ENCODE results near the gene ANKRD13A.
"Not testable (repeated sequence)": the region's sequence is repeated elsewhere in the genome, so short reads cannot be mapped to it uniquely, and the experiment has no call there.

The ANKRD13A gene

GRCh38 chr12:110005319-110005973, 6.2 kb downstream of the ANKRD13A start:
- peak; percentile 48 for FAIRE-seq
- DNase-seq (ENCODE audit: insufficient read length, low spot score) = no peak

DNA sequence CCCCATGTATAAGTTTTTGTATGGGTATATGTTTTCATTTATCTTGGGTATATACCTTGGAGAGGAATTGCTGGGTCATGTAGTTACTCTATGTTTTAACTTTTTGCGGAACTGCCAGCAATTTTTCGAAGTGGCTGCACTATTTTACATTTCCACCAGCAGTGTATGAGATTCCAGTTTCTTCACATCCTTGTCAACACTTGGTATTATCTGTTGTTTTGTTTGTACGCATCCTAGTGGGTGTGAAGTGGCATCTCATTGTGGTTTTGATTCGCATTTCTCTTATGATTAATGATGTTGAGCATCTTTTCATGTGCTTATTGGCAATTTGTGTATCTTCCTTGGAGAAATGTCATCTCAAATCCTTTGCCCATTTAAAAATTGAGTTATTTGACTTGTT, 6.9 kb downstream of the ANKRD13A start:
- no peak for FAIRE-seq
- no peak for DNase-seq (ENCODE audit: insufficient read length, low spot score)

- DNase-seq (ENCODE audit: insufficient read length, low spot score) (no peak), FAIRE-seq (peak; percentile 4)
These were observed 8.7 kb downstream of the ANKRD13A start for GRCh38 chr12:110007881-110008280.

GRCh38 chr12:110008681-110009398, 9.6 kb downstream of the ANKRD13A start:
- DNase-seq (ENCODE audit: insufficient read length, low spot score); FAIRE-seq: not testable (repeated sequence)

DNA sequence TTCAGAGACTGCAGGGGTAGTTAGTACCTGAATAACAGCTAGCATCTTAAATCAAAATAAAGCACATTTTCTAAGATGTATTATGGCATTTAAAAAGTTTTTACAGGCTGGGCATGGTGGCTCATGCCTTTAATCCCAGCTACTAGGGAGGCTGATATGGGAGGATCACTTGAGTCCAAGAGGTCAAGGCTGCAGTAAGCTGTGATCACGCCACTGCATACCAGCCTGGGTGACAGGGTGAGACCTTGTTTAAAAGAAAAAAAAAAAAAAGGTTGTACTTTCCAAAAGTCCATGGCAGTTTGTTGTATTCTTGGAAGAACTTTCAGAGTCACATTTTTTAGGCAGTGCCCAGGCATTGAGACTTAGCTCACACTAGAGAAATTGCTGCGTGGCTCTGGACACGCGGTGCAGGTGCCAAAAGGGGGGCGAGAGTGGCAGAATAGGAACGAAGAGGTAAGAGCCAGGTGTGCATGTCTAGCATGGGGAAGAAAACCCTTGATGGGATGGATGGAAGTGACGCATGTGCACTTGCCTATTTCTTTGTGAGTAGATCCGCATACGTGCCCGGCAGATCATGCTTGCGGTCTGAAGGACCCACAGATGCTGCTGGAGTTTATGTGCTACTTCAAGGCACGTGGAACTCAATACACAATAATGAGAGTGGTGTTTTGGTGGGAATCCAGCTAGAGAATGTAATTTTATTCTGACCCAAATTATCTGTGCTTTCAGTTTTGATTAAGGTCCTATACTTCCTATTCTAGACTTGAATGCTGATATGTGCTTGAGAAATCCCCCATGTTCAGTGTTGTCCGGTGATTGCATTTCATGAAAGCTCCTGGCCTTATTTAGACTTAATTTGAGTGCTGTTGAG, 11.9 kb downstream of the ANKRD13A start:
- peak; percentile 89 for FAIRE-seq
- no peak for DNase-seq (ENCODE audit: insufficient read length, low spot score)

DNA sequence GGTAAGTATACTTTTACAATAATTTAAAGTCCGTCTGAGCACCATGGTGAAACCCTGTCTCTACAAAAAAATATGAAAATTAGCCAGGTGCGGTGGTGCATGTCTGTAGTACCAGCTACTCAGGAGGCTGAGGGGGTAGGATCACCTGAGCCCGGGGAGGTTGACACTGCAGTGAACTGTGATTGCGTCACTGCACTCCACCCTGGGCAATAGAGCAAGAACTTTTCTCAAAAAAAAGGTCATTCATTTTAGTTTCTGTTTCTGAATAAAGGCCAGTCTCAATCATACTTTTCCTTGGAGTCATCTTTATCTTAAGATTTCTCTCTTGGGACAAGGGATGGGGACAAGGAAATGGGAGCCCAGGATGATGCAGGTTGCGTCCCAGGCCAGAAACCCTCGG, 12.9 kb downstream of the ANKRD13A start:
- DNase-seq (ENCODE audit: insufficient read length, low spot score) = no peak
- FAIRE-seq = peak; percentile 57

DNA sequence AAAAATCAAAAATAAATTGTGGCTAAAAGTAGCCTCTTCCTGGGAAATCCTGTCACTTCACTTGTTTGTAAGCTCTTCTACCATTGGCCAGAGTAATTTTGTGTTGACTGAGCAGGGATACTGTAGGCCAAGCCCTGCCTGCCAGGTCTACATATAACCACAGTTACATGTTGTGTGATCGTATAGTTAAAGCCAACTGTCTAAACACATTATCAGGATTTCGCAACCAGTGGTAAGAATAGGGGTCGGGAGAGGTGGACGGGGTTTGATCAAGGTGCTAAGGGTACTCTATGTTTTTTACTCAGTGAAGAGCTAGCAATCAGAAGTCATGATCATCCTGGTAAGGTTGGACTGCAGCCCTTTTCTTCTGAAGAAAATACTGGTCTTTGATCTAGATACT, 13.4 kb downstream of the ANKRD13A start:
- DNase-seq (ENCODE audit: insufficient read length, low spot score) (no peak), FAIRE-seq (peak; percentile 44)

- DNase-seq (ENCODE audit: insufficient read length, low spot score) = no peak
- FAIRE-seq = peak; percentile 76
These were observed 15.9 kb downstream of the ANKRD13A start for GRCh38 chr12:110015132-110015531.

DNA sequence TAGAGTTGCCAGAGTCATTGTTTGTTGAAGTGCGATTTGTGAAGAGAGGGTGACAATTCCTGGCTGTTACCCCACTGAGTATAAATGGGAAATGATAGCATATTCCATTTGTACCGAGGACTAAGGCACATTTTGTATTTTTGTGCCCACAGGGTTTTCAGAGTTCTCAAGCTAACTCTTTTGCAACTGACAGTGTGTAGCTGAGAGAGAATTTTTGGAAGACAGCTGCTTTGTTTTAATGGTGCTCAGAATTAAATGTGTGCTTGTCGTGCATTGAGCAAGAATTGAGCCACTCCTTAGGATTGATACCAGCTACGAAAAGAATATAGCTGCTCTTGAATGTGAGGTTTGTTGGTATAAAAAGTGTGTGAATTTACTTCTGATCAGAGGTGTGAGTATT, 21.7 kb downstream of the ANKRD13A start:
- FAIRE-seq = no peak
- no peak for DNase-seq (ENCODE audit: insufficient read length, low spot score)

DNA sequence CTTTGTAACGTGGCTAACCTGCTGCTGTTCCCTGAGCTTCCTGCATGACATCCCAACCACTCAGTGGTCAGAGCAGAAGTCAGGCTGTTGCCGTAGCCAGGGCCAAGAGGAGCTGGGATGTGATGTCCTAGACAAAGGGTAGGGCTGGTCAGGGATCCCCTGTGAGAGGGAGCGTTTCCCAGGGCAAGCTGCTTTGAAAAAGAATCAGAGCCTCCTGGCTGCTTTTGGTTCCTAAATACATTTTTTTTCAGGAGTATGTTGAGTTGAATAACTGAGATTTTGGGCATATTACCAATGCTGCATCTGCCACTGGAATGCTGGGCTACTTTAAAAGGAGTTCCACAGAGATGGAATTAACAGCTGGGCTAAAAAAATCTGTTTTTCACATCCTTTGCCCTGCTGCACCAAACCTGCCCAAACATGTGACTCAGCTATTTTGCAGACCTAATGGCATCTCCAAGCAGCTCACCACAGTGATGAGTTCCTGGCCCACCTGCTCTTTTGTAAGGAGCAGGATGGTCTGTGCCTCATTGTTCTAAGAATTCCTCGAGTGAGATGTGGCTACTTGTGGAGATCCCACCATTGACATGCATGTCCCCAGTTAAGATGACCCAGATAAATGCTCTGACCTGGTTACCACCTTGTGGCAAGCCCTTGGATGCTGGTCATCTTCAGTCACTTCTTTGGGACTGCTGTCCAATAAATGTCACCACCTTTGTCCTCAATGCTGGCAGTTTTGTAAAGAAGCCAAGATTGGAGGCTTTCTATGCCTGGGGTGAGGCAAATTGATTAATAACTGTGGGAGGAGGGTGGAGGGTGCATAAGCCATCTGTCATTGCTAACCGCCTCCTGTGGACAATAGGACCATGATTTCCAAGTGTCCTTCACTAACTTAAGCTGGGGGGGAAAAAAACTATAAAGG, 24.1 kb downstream of the ANKRD13A start:
- no peak for DNase-seq (ENCODE audit: insufficient read length, low spot score)

GRCh38 chr12:110024051-110024450, 24.8 kb downstream of the ANKRD13A start:
- FAIRE-seq (no peak), DNase-seq (ENCODE audit: insufficient read length, low spot score) (no peak)

More for the DNA sequence above, 24.1 kb downstream of the ANKRD13A start:
- no peak for FAIRE-seq

- FAIRE-seq = no peak
- DNase-seq (ENCODE audit: insufficient read length, low spot score) = no peak
These were observed 29.1 kb downstream of the ANKRD13A start for GRCh38 chr12:110028323-110028722.

DNA sequence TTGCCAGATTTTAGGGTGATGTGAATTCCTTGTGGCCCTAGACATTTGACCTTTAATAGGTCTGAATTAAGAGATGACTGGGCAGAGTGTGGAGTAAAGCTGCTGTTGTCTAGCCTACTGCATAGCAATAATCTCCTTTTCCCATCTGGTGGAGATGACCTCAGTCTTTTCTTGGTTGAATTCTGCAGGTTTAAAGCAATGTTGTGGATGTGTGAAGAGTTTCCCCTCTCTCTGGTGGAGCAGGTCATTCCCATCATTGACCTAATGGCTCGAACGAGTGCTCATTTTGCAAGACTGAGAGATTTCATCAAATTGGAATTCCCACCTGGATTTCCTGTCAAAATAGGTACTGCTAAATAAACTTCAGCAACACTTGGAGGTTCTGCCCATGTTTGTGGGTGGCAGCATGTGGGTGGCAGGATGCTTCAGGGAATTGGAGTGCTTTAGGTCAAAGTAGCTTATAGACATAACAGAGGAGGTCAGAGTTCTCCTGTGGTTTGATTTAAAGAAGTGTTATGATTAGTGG, 30.1 kb downstream of the ANKRD13A start:
- FAIRE-seq = no peak
- DNase-seq (ENCODE audit: insufficient read length, low spot score) = no peak

- DNase-seq (ENCODE audit: insufficient read length, low spot score) (no peak), FAIRE-seq (no peak)
These were observed 34.7 kb downstream of the ANKRD13A start for GRCh38 chr12:110033888-110034287.

DNA sequence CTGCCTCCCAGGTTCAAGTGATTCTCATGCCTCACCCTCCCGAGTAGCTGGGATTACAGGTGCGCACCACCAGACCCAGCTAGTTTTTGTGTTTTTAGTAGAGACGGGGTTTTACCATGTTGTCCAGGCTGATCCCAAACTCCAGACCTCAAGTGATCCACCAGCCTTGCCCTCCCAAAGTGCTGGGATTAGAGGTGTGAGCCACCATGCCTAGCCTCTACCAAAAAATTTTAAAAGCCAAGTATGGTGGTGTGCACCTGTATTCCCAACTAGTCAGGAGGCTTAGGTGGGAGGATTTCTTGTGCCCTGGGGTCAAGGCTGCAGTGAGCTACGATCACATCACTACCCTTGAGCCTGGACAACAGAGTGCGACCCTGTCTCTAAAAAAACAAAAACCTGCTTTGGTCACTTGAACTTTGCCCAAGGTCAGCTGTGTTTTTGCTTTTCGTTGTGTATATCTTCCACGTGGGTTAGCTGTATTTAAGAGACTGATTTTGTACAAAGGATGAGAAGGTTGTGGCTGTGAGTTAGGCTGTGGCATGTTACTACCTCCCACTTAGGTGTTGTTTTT, 36.4 kb downstream of the ANKRD13A start:
- DNase-seq (ENCODE audit: insufficient read length, low spot score) = no peak
- FAIRE-seq = no peak

- DNase-seq (ENCODE audit: insufficient read length, low spot score) (no peak), FAIRE-seq (no peak)
These were observed 38.1 kb downstream of the ANKRD13A start for GRCh38 chr12:110037315-110037714.

GRCh38 chr12:110038741-110039084, 39.5 kb downstream of the ANKRD13A start:
- FAIRE-seq (no peak), DNase-seq (ENCODE audit: insufficient read length, low spot score) (no peak)

- FAIRE-seq (no peak), DNase-seq (ENCODE audit: insufficient read length, low spot score) (no peak)
These were observed 40.0 kb downstream of the ANKRD13A start for GRCh38 chr12:110039085-110039807.

DNA sequence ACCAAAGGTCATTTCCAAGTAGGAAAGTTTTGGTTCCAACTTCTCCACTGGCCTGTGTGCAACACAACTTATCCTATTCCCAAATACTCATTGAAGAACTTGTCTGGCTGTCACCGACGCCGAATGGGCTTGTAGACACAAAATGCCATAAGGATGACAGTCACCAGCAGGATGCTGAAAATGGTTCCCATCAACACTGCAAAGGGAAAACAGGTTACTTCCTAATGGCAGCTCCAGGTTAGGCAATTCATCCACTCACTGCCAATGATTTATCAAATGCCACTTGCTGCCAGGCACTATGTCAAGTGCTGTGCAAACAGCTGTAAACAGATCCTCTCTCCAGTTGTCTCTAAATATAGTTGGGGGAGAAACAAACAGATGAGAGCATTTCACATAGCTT, 43.0 kb downstream of the ANKRD13A start:
- FAIRE-seq (no peak), DNase-seq (ENCODE audit: insufficient read length, low spot score) (no peak)
